Breast epithelium (tissue), 3 donors: ENCODE data around the gene TMEFF2.

Source experiments
- POLR2A ChIP-seq: fragments of 450-650 bp; IDR thresholded peaks from one replicate; pipeline ENCODE4 v1.6.1; 2016; ENCODE audit warnings: antibody characterized with exemption, mild to moderate bottlenecking, moderate library complexity
- POLR2AphosphoS5 ChIP-seq, 3 donors: sonication (generic); formaldehyde crosslinking; IDR thresholded peaks; one replicate each; pipeline ENCODE4 v1.6.1; 2017; ENCODE audit warnings: antibody characterized with exemption in 3 of 3
- TF ChIP-seq, protein P1 (sequence below), 3 donors: fragments of 450-650 bp; IDR thresholded peaks; one replicate each; pipeline ENCODE4 v1.5.1; 2016 to 2017; ENCODE audit warnings: antibody characterized with exemption in 3 of 3, mild to moderate bottlenecking in 3 of 3, moderate library complexity in 3 of 3

DNA sequence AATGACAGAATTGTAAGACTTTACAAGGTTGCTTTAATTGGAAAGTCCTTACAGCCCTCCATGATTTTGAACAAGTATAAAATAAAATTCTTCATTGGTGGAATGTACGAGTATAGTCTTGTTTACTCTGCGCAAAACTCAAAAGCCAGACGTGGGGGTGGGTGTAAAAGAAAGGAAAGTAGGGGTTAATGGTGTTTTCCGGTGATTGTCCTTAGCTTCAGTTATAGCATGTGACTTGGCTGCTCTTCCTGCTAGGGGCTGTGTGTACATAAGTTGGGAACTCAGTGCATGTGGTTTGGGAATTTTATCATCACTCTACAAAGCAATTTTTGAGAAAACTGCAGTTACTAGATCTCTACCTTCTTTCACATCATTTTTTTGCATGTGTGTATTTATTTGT, 265.4 kb downstream of the TMEFF2 start:
- TF ChIP-seq, protein P1, sequence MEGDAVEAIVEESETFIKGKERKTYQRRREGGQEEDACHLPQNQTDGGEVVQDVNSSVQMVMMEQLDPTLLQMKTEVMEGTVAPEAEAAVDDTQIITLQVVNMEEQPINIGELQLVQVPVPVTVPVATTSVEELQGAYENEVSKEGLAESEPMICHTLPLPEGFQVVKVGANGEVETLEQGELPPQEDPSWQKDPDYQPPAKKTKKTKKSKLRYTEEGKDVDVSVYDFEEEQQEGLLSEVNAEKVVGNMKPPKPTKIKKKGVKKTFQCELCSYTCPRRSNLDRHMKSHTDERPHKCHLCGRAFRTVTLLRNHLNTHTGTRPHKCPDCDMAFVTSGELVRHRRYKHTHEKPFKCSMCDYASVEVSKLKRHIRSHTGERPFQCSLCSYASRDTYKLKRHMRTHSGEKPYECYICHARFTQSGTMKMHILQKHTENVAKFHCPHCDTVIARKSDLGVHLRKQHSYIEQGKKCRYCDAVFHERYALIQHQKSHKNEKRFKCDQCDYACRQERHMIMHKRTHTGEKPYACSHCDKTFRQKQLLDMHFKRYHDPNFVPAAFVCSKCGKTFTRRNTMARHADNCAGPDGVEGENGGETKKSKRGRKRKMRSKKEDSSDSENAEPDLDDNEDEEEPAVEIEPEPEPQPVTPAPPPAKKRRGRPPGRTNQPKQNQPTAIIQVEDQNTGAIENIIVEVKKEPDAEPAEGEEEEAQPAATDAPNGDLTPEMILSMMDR (IDR thresholded peaks at IDR 0.05), result no peak
- TF ChIP-seq POLR2A (no peak), POLR2AphosphoS5 (IDR thresholded peaks at IDR 0.05) (no peak)
